AG04450 (cell line): ENCODE data around the gene TNFAIP8L1. TPM values are rescaled to one million over a fixed set of nuclear protein-coding genes. Genes with fewer than 3 reads are reported as not detected.

ENCODE experiments used
- CTCF ChIA-PET: fragments of 300-600, 350-600 bp; formaldehyde crosslinking; extraction: SDS; loops from one replicate; lab custom pipeline; 2022; ENCODE audit warnings: antibody characterized with exemption, inconsistent platforms; lab: Charles Lee
- POLR2A ChIA-PET: fragments of 350-600 bp; formaldehyde crosslinking; extraction: SDS; loops from one replicate; lab custom pipeline; 2021; ENCODE audit warnings: antibody characterized with exemption, inconsistent platforms; lab: Yijun Ruan, JAX
- DNase-seq: peaks from one replicate; pipeline ENCODE4 v3.0.0-alpha.2; 2011; ENCODE audit warnings: low read depth, low spot score
- H3K27ac ChIP-seq: one replicate; pipeline ENCODE4 v1.5.1; 2012; ENCODE audit warnings: low read depth, low read length, control low read depth
- H3K27me3 ChIP-seq: one replicate; pipeline ENCODE4 v1.6.0; 2012; ENCODE audit warnings: low read length; ENCODE audit not compliant: control insufficient read depth, insufficient read depth
- H3K4me3 ChIP-seq: 2 replicates; pipeline ENCODE4 v1.5.1; 2011; ENCODE audit warnings: mild to moderate bottlenecking, low read depth, low read length, control low read depth
- H3K9me3 ChIP-seq: 2 replicates; pipeline ENCODE4 v1.5.1; 2012; ENCODE audit warnings: low read length; ENCODE audit not compliant: control insufficient read depth, insufficient read depth
- CTCF ChIP-seq: IDR thresholded peaks from 2 replicates; pipeline ENCODE4 v1.5.1; 2011; ENCODE audit warnings: low read depth, low read length, control low read depth, inconsistent platforms
- polyA plus RNA-seq: library from polyadenylated mRNA; depleted of rRNA; stranded (reverse); fragments of >200 nt; gene quantifications from 2 replicates; pipeline ENCODE4 v1.2.3, GENCODE V29; 2011; rRNA removed

TNFAIP8L1 gene
- polyA plus RNA-seq, 1 experiment, result 4.1 TPM

GRCh38 chr19:4704317-4704673 is 65.0 kb downstream of the TNFAIP8L1 start:
- no peak for DNase-seq
- Histone ChIP-seq H3K9me3 (no peaks in the 10 kb centered on the region; the same call in 1 of the 2 replicates), H3K27ac (no peak overlapping the region), H3K4me3 (no peak overlapping the region), H3K27me3 (no peaks in the 10 kb centered on the region)
- TF ChIP-seq CTCF, result no peak
- POLR2A ChIA-PET, result no interaction called here
- CTCF ChIA-PET, result no interaction called here

Other genes starting within 250 kb of the TNFAIP8L1 start
- 40.2 and 57.9 TPM in 2 replicates for gene SH3GL1, start 239.0 kb upstream of the TNFAIP8L1 start, polyA plus RNA-seq
- 5.0 and 6.0 TPM in 2 replicates for gene CHAF1A, start 236.9 kb upstream of the TNFAIP8L1 start, polyA plus RNA-seq
- gene UBXN6, start 181.7 kb upstream of the TNFAIP8L1 start, polyA plus RNA-seq, result 45.2 and 58.3 TPM in 2 replicates
- 23.5 and 28.2 TPM in 2 replicates for gene HDGFL2, start 167.2 kb upstream of the TNFAIP8L1 start, polyA plus RNA-seq
- gene PLIN4, start 121.0 kb upstream of the TNFAIP8L1 start, polyA plus RNA-seq, result 0.07 and 0.11 TPM in 2 replicates
- not detected in 2 replicates for gene PLIN5, start 104.3 kb upstream of the TNFAIP8L1 start, polyA plus RNA-seq
- gene LRG1, start 99.5 kb upstream of the TNFAIP8L1 start, polyA plus RNA-seq, result 0.05 and 0.07 TPM in 2 replicates
- 0.66 and 1.1 TPM in 2 replicates for gene SEMA6B, start 79.8 kb upstream of the TNFAIP8L1 start, polyA plus RNA-seq
- 126 and 160 TPM in 2 replicates for gene MYDGF, start 30.8 kb downstream of the TNFAIP8L1 start, polyA plus RNA-seq
- gene DPP9, start 84.3 kb downstream of the TNFAIP8L1 start, polyA plus RNA-seq, result 5.6 and 9.0 TPM in 2 replicates
- gene FEM1A, start 152.2 kb downstream of the TNFAIP8L1 start, polyA plus RNA-seq, result 3.0 and 4.0 TPM in 2 replicates
- gene TICAM1, start 192.2 kb downstream of the TNFAIP8L1 start, polyA plus RNA-seq, result 1.0 and 2.9 TPM in 2 replicates
- gene PLIN3, start 228.2 kb downstream of the TNFAIP8L1 start, polyA plus RNA-seq, result 103 and 125 TPM in 2 replicates